HEK293T (cell line): ENCODE data around the gene MYPOP.

Experiments used
- CTCF ChIA-PET: fragments of 350-600 bp; formaldehyde crosslinking; extraction: SDS; loops from one replicate; lab custom pipeline; 2021; ENCODE audit warnings: antibody characterized with exemption, inconsistent platforms; lab: Yijun Ruan, JAX
- POLR2A ChIA-PET: fragments of 350-600 bp; formaldehyde crosslinking; extraction: SDS; loops from one replicate; lab custom pipeline; 2020; ENCODE audit warnings: antibody characterized with exemption, inconsistent platforms; lab: Yijun Ruan, JAX
- DNase-seq: peaks from one replicate; pipeline ENCODE4 v3.0.0; 2012; ENCODE audit warnings: mixed read lengths; ENCODE audit errors: extremely low spot score
- ARNT ChIP-seq: fragments of 450-650 bp; IDR thresholded peaks from 2 replicates; pipeline ENCODE4 v1.6.1; 2017; ENCODE audit warnings: mild to moderate bottlenecking
- BHLHE40 ChIP-seq: fragments of 450-650 bp; IDR thresholded peaks from 2 replicates; pipeline ENCODE4 v1.6.1; 2016; ENCODE audit warnings: mild to moderate bottlenecking, moderate library complexity, borderline replicate concordance
- CTBP1 ChIP-seq: fragments of 450-650 bp; IDR thresholded peaks from 2 replicates; pipeline ENCODE4 v1.6.1; 2016; ENCODE audit warnings: borderline replicate concordance
- ELF4 ChIP-seq: fragments of 450-650 bp; IDR thresholded peaks from 2 replicates; pipeline ENCODE4 v1.6.1; 2017; ENCODE audit warnings: antibody characterized with exemption
- FOXA1 ChIP-seq: fragments of 450-650 bp; IDR thresholded peaks from 2 replicates; pipeline ENCODE4 v1.6.1; 2016; ENCODE audit warnings: mild to moderate bottlenecking
- FOXK2 ChIP-seq: fragments of 450-650 bp; IDR thresholded peaks from 2 replicates; pipeline ENCODE4 v1.6.1; 2016; ENCODE audit warnings: mild to moderate bottlenecking
- FOXM1 ChIP-seq: fragments of 450-650 bp; IDR thresholded peaks from 2 replicates; pipeline ENCODE4 v1.6.1; 2017; ENCODE audit warnings: mild to moderate bottlenecking, borderline replicate concordance
- HDGF ChIP-seq: fragments of 450-650 bp; IDR thresholded peaks from 2 replicates; pipeline ENCODE4 v1.6.1; 2017; ENCODE audit warnings: antibody characterized with exemption, borderline replicate concordance
- L3MBTL2 ChIP-seq: fragments of 450-650 bp; conservative IDR thresholded peaks from 2 replicates; pipeline ENCODE4 v1.6.1; 2016; ENCODE audit warnings: mild to moderate bottlenecking
- LEF1 ChIP-seq: fragments of 450-650 bp; IDR thresholded peaks from 2 replicates; pipeline ENCODE4 v1.6.1; 2017; ENCODE audit warnings: mild to moderate bottlenecking, borderline replicate concordance
- NFRKB ChIP-seq: fragments of 450-650 bp; IDR thresholded peaks from 2 replicates; pipeline ENCODE4 v1.6.1; 2016; ENCODE audit warnings: mild to moderate bottlenecking, moderate library complexity
- SP1 ChIP-seq: fragments of 450-650 bp; IDR thresholded peaks from 2 replicates; pipeline ENCODE4 v1.6.1; 2017
- SUZ12 ChIP-seq: fragments of 450-650 bp; IDR thresholded peaks from 2 replicates; pipeline ENCODE4 v1.6.1; 2016; ENCODE audit warnings: mild to moderate bottlenecking
- TARDBP ChIP-seq: fragments of 450-650 bp; IDR thresholded peaks from 2 replicates; pipeline ENCODE4 v1.6.1; 2016
- ZNF384 ChIP-seq: fragments of 450-650 bp; IDR thresholded peaks from 2 replicates; pipeline ENCODE4 v1.6.1; 2016
- TF ChIP-seq, protein P1 (sequence below): fragments of 450-650 bp; IDR thresholded peaks from 2 replicates; pipeline ENCODE4 v1.6.1; 2016

MYPOP gene

DNA sequence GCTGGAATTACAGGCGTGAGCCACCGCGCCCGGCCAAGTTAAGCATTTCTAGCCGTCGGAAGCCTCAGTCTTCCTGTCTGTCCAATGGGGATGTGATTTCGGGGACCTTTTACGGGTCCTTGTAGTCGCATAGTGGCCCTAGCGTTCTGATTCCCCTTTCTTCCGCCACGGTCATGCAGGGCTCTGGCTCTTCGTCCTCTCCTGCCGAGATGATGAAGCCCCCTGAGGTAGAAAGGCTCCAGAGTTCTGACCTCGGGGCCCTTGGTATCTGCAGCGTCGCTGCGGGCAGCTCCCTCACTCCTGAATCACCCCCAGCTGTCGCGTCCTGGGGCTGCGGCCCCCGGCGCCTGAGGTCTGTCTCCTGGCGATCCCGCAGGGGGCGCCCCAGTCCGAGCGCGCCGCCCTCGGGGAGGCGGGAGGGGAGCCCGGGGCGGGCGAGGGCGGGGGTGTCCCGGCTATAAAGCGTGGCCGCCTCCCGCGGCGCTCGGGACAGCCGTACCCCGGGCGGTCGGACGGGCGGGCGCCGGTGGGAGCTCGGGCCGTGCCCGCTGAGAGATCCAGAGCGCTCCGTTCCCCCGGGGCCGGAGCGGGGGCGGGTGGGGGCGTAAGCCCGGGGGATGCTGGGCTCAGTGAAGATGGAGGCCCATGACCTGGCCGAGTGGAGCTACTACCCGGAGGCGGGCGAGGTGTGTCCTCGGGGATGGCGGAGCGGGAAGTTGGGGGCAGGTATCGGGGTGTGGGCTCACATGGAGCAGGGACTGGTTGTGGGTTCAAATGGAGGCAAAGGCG, 38.4 kb downstream of the MYPOP start, which contains the start of gene FOXA3:
Gene FOXA3, plus strand, starts transcription at position 487 of the 789 bp plus-strand sequence. Its CDS starts 131 bp downstream, at position 618.
- TF ChIP-seq FOXM1, result 0 out of 2 replicates have a peak, but pooled peaks have one; percentile 30
- TF ChIP-seq BHLHE40, result no peak
- no peak for TF ChIP-seq TARDBP
- ChIA-PET POLR2A (interaction anchor here (0.6 to 2.9 kb wide), 23 partner anchors 9 to 171 kb away, joined by 3 to 30 read pairs (median 6); partner anchors contain the start of genes CCDC61, IRF2BP1, MYPOP and QPCTL), CTCF (interaction anchor here (0.5 to 1.8 kb wide), 6 partner anchors 19 to 227 kb away, joined by 3 to 7 read pairs (median 3); no protein-coding TSS in a partner anchor)
- DNase-seq, result peak; percentile 71

DNA sequence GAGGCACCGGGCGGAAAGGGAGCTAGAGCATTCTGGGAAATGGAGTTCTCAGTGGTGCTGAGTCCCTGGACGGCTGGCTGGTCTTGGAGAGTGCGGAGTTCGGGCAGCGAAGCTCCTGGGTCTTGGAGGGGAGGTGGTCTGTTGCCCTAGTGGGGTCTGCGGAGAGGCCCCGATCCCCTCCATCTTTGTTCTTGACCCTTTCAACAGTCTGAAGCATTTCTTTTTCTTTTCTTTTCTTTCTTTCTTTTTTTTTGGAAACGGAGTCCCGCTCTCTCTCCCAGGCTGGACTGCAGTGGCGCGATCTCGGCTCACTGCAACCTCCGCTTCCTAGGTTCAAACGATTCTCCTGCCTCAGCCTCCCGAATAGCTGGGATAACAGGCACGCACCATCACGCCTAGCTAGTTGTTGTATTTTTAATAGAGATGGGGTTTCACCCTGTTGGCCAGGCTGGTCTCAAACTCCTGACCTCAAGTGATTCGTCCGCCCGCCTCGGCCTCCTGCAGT, 39.0 kb downstream of the MYPOP start:
- TF ChIP-seq LEF1 (no peak), TARDBP (no peak), FOXA1 (no peak)
- DNase-seq, result no peak
- POLR2A ChIA-PET, result interaction anchor here (0.6 to 2.9 kb wide), 19 partner anchors 9 to 170 kb away, joined by 3 to 30 read pairs (median 8); partner anchors contain the start of genes CCDC61, IRF2BP1, MYPOP and QPCTL
- CTCF ChIA-PET, result interaction anchor here (1.4 to 1.8 kb wide), 2 partner anchors 20 to 64 kb away, joined by 6 to 7 read pairs; no protein-coding TSS in a partner anchor

DNA sequence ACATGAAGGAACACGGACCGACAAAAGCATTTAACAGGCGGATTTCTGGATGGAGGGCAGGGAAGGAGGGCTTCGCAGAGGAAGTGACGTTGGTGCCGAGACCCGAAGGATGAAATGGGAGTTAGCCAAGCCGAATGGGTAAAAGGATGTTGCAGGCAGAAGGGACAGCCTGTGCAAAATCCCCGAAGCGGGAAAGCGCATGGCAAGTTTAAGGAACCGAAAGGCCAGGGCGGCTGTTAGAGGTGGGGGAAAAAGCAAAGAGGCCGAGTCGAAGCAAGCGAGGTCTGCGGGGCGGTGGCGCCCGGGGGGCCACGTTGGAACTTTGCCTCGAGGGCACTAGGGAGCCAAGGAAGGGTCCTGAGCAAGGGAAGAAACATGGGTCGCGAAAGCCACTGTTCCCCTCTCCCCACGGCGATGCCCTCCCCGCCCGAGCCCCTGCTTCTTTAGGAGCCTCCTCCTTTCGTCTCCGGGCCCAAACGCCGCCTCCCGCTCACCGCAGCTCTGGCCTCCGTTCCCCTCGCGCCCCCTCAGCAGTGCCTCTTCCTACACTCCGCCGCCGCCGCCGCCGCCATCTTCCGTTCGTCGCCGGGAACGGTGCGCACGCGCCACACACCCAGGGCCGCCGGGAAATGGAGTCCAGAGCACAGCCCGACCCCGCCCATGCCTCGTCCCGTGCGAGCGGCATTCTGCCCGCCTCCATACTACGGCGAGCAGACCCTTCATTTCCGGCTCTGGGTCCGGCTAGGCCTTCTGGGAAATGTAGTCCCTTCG, 39.7 kb downstream of the MYPOP start, which contains the start of gene SYMPK:
Gene SYMPK, minus strand, starts transcription at position 584 of the 771 bp plus-strand sequence. CDS start 8,652 bp downstream, outside the sequence.
- ChIA-PET POLR2A (interaction anchor here (0.6 to 2.9 kb wide), 19 partner anchors 10 to 170 kb away, joined by 3 to 30 read pairs (median 8); partner anchors contain the start of genes CCDC61, IRF2BP1, MYPOP and QPCTL), CTCF (interaction anchor here (1.4 to 1.8 kb wide), 2 partner anchors 20 to 63 kb away, joined by 6 to 7 read pairs; no protein-coding TSS in a partner anchor)
- TF ChIP-seq BHLHE40 (no peak), ELF4 (peak; percentile 90), ARNT (no peak), NFRKB (no peak), HDGF (peak; percentile 64; the same call in 1 of the 2 replicates), FOXA1 (no peak), TARDBP (no peak), CTBP1 (no peak), ZNF384 (no peak), LEF1 (no peak), SUZ12 (peak; percentile 81), FOXK2 (no peak), SP1 (no peak), L3MBTL2 (peak; percentile 47), FOXM1 (no peak)
- TF ChIP-seq, protein P1, sequence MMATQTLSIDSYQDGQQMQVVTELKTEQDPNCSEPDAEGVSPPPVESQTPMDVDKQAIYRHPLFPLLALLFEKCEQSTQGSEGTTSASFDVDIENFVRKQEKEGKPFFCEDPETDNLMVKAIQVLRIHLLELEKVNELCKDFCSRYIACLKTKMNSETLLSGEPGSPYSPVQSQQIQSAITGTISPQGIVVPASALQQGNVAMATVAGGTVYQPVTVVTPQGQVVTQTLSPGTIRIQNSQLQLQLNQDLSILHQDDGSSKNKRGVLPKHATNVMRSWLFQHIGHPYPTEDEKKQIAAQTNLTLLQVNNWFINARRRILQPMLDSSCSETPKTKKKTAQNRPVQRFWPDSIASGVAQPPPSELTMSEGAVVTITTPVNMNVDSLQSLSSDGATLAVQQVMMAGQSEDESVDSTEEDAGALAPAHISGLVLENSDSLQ, result no peak
- DNase-seq, result peak; percentile 99

DNA sequence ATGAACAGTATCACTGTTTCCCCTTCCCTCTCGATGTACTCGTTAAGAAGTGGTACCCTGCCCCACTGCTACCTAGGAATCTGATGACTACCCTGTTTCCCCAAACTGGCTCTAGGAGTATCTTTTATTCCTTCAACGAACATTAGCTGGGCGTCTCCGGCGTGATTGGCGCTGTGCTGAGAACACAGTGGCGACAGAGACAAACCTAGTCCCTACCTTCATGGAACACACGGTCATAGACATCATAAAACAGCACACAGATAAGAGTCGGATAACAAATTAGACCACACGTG, 40.2 kb downstream of the MYPOP start:
- POLR2A ChIA-PET, result interaction anchor here (1.3 to 1.5 kb wide), 2 partner anchors 133 to 169 kb away, joined by 6 to 11 read pairs; partner anchors contain the start of genes CCDC61 and QPCTL
- DNase-seq, result no peak
- CTCF ChIA-PET, result no interaction called here
- TF ChIP-seq ARNT, result no peak
- TF ChIP-seq, protein P1, result peak; percentile 49; the same call in 1 of the 2 replicates

DNA sequence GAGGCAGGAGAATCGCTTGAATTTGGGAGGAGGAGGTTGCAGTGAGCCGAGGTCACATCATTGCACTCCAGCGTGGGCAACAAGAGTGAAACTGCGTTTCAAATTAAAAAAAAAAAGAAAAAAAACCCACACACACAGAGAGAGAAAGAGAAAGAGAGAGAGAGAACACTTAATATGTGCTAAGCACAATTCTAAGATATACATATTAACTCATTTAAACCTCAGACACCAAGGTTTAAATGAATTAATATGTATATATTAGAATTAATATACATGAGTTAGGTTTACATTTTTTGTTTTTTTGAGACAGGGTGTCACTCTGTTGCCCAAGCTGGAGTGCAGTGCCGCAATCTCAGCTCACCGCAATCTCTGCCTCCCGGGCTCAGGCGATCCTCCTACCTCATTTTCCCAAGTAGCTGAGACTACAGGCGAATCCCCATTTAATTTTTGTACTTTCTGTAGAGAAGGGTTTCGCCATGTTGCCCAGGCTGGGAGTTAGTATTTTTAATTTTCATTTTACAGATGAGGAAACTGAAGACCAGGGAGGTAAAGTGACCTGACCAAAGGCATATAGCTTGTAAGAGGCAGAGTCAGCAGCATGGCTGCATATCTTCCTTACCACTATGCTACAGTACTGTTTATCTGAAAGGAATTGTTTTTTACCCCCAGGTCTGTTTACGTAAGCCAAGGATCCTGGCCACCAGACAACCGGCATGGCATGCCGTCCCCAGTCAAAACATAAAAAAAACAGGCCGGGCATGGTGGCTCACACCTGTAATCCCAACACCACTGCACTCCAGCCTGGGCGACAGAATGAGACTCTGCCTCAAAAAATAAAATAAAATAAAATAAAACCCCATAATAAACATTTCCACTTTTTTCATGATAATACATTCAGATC, 41.8 kb downstream of the MYPOP start:
- no peak for DNase-seq
- CTCF ChIA-PET, result interaction anchor here (1.1 kb wide), 1 partner anchor 44 kb away, joined by 3 read pairs; no protein-coding TSS in a partner anchor
- POLR2A ChIA-PET, result no interaction called here
- TF ChIP-seq FOXA1 (no peak), L3MBTL2 (no peak), ARNT (no peak), SUZ12 (no peak), CTBP1 (no peak), NFRKB (no peak), FOXK2 (no peak), SP1 (no peak), BHLHE40 (no peak), HDGF (no peak), ELF4 (no peak), ZNF384 (no peak)
- TF ChIP-seq, protein P1, result no peak
